K562 (cell line): ENCODE measurements around the gene KRTAP10-12. TPM values are rescaled to one million over a fixed set of nuclear protein-coding genes. Genes with fewer than 3 reads are reported as not detected.

Source experiments
- ATAC-seq: fragments of 200-7000 bp; cut with Tn5 transposase; 3 replicates; pipeline ENCODE4 v1.9.1; 2020; ENCODE audit warnings: moderate library complexity
- BruUV-seq: library from RNA; stranded (reverse); fragments of 400-500 nt; replicated peaks from 2 replicates; lab custom pipeline; 2021; lab: Mats Ljungman, UMichigan
- CTCF ChIA-PET: fragments of 300-600 bp; formaldehyde crosslinking; extraction: SDS; loops from one replicate; lab custom pipeline; 2021; ENCODE audit warnings: low intra/inter-chr PET ratio; lab: Yijun Ruan, JAX
- POLR2A ChIA-PET: fragments of 300-600, 350-650 bp; sonication (Branson Sonifier 250); formaldehyde crosslinking; extraction: SDS; loops from one replicate; lab custom pipeline; 2021; ENCODE audit warnings: antibody characterized with exemption, inconsistent platforms; lab: Yijun Ruan, JAX
- DNase-seq, 4 experiments: peaks; one replicate each; pipeline versions ENCODE4 v3.0.0 to v3.0.0-alpha.2; 2011 to 2018; ENCODE audit warnings: low spot score in 3 of 4, mixed read lengths in 3 of 4; ENCODE audit errors: extremely low read depth in 1 of 4
- FAIRE-seq: peaks from 2 replicates; lab custom pipeline; 2011; peaks lifted over from hg19 to GRCh38; lab: Jason Lieb, UNC
- H2AFZ ChIP-seq: 2 replicates; pipeline ENCODE4 v1.6.0; 2011; ENCODE audit warnings: low read depth, low read length, control low read depth, inconsistent platforms
- H3K27ac ChIP-seq: fragments of 200-600 bp; 3 replicates; pipeline ENCODE4 v1.8.0; 2011; ENCODE audit warnings: low read depth, mild to moderate bottlenecking, control low read depth, inconsistent platforms, low read length, moderate library complexity, mixed read lengths; ENCODE audit errors: extremely low read depth
- H3K27me3 ChIP-seq, 2 experiments: fragments of 300-600 bp in 1 of 2; 2 replicates in 1 of 2; 3 replicates in 1 of 2; pipeline versions ENCODE4 v1.6.0 to v1.8.0; 2011; ENCODE audit warnings: inconsistent platforms in 2 of 2, low read length in 2 of 2, mild to moderate bottlenecking in 1 of 2, mixed read lengths in 1 of 2, moderate library complexity in 1 of 2; ENCODE audit not compliant: control insufficient read depth in 2 of 2, insufficient read depth in 2 of 2
- H3K36me3 ChIP-seq: fragments of 300-600 bp; 3 replicates; pipeline ENCODE4 v1.8.0; 2011; ENCODE audit warnings: mild to moderate bottlenecking, low read length, inconsistent platforms; ENCODE audit not compliant: control insufficient read depth, insufficient read depth
- H3K4me1 ChIP-seq, 2 experiments: fragments of 200-600 bp in 1 of 2; replicated peaks in 1 of 2; 2 replicates in 1 of 2; 3 replicates in 1 of 2; pipeline versions ENCODE4 v1.5.1 to v1.8.0; 2011; ENCODE audit warnings: inconsistent platforms in 2 of 2, low read length in 2 of 2, mild to moderate bottlenecking in 1 of 2, mixed read lengths in 1 of 2, moderate library complexity in 1 of 2; ENCODE audit not compliant: control insufficient read depth in 2 of 2, insufficient read depth in 2 of 2
- H3K4me2 ChIP-seq: 2 replicates; pipeline ENCODE4 v1.6.1; 2011; ENCODE audit warnings: low read length, control low read depth, inconsistent platforms, mixed read lengths; ENCODE audit not compliant: insufficient read depth
- H3K4me3 ChIP-seq: fragments of 200-600 bp; sonication (generic), shearing (Covaris generic); 2 replicates; pipeline ENCODE4 v1.5.1; 2016; ENCODE audit warnings: control low read depth, inconsistent platforms
- H3K79me2 ChIP-seq: fragments of 200-600 bp; 3 replicates; pipeline ENCODE4 v1.8.0; 2011; ENCODE audit warnings: low read length, inconsistent platforms; ENCODE audit not compliant: control insufficient read depth, insufficient read depth
- H3K9ac ChIP-seq, 2 experiments: 2 replicates each; pipeline versions ENCODE4 v1.6.0 to v1.6.1; 2011; ENCODE audit warnings: low read depth in 2 of 2, low read length in 2 of 2, control low read depth in 1 of 2, inconsistent platforms in 1 of 2, mild to moderate bottlenecking in 1 of 2, mixed read lengths in 1 of 2; ENCODE audit not compliant: insufficient read depth in 1 of 2
- H3K9me1 ChIP-seq: one replicate; pipeline ENCODE4 v1.6.0; 2011; ENCODE audit warnings: inconsistent platforms, mild to moderate bottlenecking, low read length, moderate library complexity; ENCODE audit not compliant: control insufficient read depth, insufficient read depth
- H3K9me3 ChIP-seq: replicated peaks from 2 replicates; pipeline ENCODE4 v1.5.1; 2011; ENCODE audit warnings: low read depth, low read length, inconsistent platforms; ENCODE audit not compliant: control insufficient read depth, insufficient read depth
- H4K20me1 ChIP-seq: replicated peaks from 2 replicates; pipeline ENCODE4 v1.6.1; 2011; ENCODE audit warnings: low read length, inconsistent platforms, mixed read lengths; ENCODE audit not compliant: control insufficient read depth, insufficient read depth
- ASH1L ChIP-seq: fragments of 450-650 bp; IDR thresholded peaks from 2 replicates; pipeline ENCODE4 v1.6.1; 2018; ENCODE audit warnings: borderline replicate concordance, mild to moderate bottlenecking, low read depth; ENCODE audit not compliant: partially characterized antibody
- CBFA2T2 ChIP-seq: fragments of 450-650 bp; conservative IDR thresholded peaks from 2 replicates; pipeline ENCODE4 v1.6.1; 2017; ENCODE audit warnings: mild to moderate bottlenecking
- CBX2 ChIP-seq: fragments of 200-600 bp; sonication (generic); IDR thresholded peaks from one replicate; pipeline ENCODE4 v1.6.1; 2012; ENCODE audit warnings: mild to moderate bottlenecking, low read length, inconsistent platforms; ENCODE audit not compliant: insufficient read depth, poor library complexity, severe bottlenecking
- CEBPZ ChIP-seq: fragments of 150-350 bp; IDR thresholded peaks from 2 replicates; pipeline ENCODE4 v1.6.1; 2014; ENCODE audit warnings: low read depth, mild to moderate bottlenecking, low read length, borderline replicate concordance
- EWSR1 ChIP-seq: fragments of 450-650 bp; IDR thresholded peaks from 2 replicates; pipeline ENCODE4 v1.6.1; 2018; ENCODE audit warnings: borderline replicate concordance, mild to moderate bottlenecking, low read depth, moderate library complexity; ENCODE audit not compliant: partially characterized antibody
- HEY1 ChIP-seq: fragments of 250-450 bp; sonication (Bioruptor Pico); IDR thresholded peaks from 2 replicates; pipeline ENCODE4 v1.5.0; 2020; ENCODE audit warnings: mild to moderate bottlenecking, moderate library complexity, borderline replicate concordance
- PKNOX1 ChIP-seq: fragments of 450-650 bp; IDR thresholded peaks from 2 replicates; pipeline ENCODE4 v1.6.1; 2016
- PYGO2 ChIP-seq: fragments of 450-650 bp; IDR thresholded peaks from 2 replicates; pipeline ENCODE4 v1.6.1; 2016; ENCODE audit warnings: mild to moderate bottlenecking, missing genetic modification characterization, moderate library complexity, missing compliant biosample characterization
- SRSF9 ChIP-seq: fragments of 200-400 bp; formaldehyde crosslinking; IDR thresholded peaks from 2 replicates; pipeline ENCODE4 v1.6.1; 2017; ENCODE audit warnings: low read depth, low read length, borderline replicate concordance
- ZNF282 ChIP-seq: sonication (generic); formaldehyde crosslinking; IDR thresholded peaks from 2 replicates; pipeline ENCODE4 v1.8.1; 2023; ENCODE audit warnings: missing genetic modification reagents
- ZNF583 ChIP-seq: fragments of 250-450 bp; sonication (Bioruptor Pico); IDR thresholded peaks from 2 replicates; pipeline ENCODE4 v1.4.0; 2020
- WGBS: fragments of 100-300 bp; shearing (Covaris generic); methylation state at CpG from one replicate; pipeline ENCODE4 v1.1.6; 2016; ENCODE audit warnings: low coverage, mixed read lengths; ENCODE audit not compliant: insufficient coverage; ENCODE audit errors: missing lambda C conversion rate; 5-methylcytosine and 5-hydroxymethylcytosine counted together
- in situ Hi-C: fragments of 300-500 bp; cut with MboI; formaldehyde crosslinking; loops from 4 replicates; pipeline ENCODE4 v1.15.0; 2018; ENCODE audit warnings: inconsistent platforms, mixed read lengths
- intact Hi-C: fragments of 100-400 bp; cut with micrococcal nuclease; formaldehyde crosslinking; loops from 2 replicates; pipeline ENCODE4 v1.14.2; 2022
- polyA plus RNA-seq, 8 experiments: library from polyadenylated mRNA; depleted of rRNA in 4 of 8; stranded (reverse) in 5 of 8; unstranded in 3 of 8; fragments of >200 nt; fragmentation: Nextera tagmentation in 2 of 8; fragmentation: Illumina TruSeq in 1 of 8; extraction: Ambion mirVana in 2 of 8; extraction: Trizol in 1 of 8; gene quantifications; 2 replicates each; pipeline versions ENCODE4 v1.2.1 to v1.2.3, GENCODE V29; 2011 to 2014; ENCODE audit warnings: inconsistent platforms in 1 of 8, missing spikeins in 1 of 8
- total RNA-seq, 7 experiments: library from RNA; depleted of rRNA in 6 of 7; stranded (reverse); fragments of >200 nt in 6 of 7; fragmentation: Illumina TruSeq in 2 of 7; extraction: Trizol in 2 of 7; gene quantifications; 2 replicates each; pipeline versions ENCODE4 v1.2.1 to v1.2.3, GENCODE V29; 2011 to 2021; ENCODE audit warnings: low replicate concordance in 1 of 7
- TF ChIP-seq, protein P1 (sequence below): fragments of 450-650 bp; IDR thresholded peaks from 2 replicates; pipeline ENCODE4 v1.6.1; 2018; ENCODE audit not compliant: partially characterized antibody

Gene KRTAP10-12
- total and polyA plus RNA-seq, 9 of the 15 experiments (the other 6 are each of a cell fraction or from before 2014, with no cell fraction given): not detected

DNA sequence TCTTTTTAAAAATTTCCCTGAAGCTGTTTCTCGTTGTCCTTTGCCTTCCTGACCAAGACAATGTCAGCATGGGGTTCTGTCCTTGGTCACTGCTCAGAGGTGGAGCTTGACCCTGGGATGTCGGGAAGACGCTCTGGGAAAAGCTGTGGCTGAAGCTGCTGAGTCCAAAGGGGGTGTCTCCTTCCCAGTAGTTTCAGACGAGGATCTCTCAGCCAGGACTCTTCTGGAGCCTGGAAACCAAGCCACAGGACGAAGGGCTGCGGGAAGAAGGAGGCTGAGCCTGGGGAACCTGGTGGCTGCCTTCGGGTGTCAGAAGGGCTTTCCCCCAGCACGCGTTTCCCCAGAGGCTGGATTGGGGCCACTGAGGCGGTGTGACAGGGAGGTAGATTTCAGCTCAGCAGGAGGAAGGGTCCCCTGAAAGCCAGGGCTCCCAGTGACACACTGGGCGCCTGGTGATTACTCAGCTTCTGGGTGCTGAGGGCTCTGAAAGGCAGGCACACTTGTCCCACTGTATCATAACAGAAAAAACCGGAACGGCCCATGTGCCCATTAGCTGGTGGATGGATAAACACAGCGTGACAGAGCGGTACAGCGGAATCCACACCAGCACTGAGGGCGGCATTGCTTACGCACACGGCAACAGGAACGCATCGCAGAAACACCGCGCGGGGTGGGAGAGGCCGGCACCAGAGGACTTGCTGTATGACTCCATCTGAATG lies 10.0 kb upstream of the KRTAP10-12 start (continued):
- TF ChIP-seq CBX2: no peak
- TF ChIP-seq PKNOX1: no peak
- no peak for TF ChIP-seq ASH1L
- no peak for TF ChIP-seq ZNF282 (CRISPR knock-in tag)

GRCh38 chr21:44687671-44688070 lies 9.3 kb upstream of the KRTAP10-12 start:
- Histone ChIP-seq H3K79me2 (no peaks in the 10 kb centered on the region), H2AFZ (no peak overlapping the region), H3K36me3 (no peaks in the 10 kb centered on the region), H3K27ac (no peak overlapping the region), H3K4me3 (no peak overlapping the region), H3K9ac (no peak overlapping the region), H3K27me3 (peaks cover 20 to 48% of the 10 kb centered on the region in 2 experiments), H3K4me1 (no peaks in the 10 kb centered on the region; a peak in 1 of 5 replicates), H3K9me3 (no peaks in the 10 kb centered on the region), H4K20me1 (0 out of 2 replicates have a peak, but pooled peaks cover 4% of the 10 kb centered on the region), H3K9me1 (no peaks in the 10 kb centered on the region), H3K4me2 (no peak overlapping the region)
- 0% methylated on average over 11 of the region's 11 CpGs for WGBS
- ATAC-seq (no peak), FAIRE-seq (no peak), DNase-seq (no peak)
- in situ Hi-C loops: no loop called here
- ChIA-PET CTCF (no interaction called here), POLR2A (interaction anchor here (1.0 kb wide), 1 partner anchor 11 kb away, joined by 3 read pairs; no protein-coding TSS in a partner anchor)
- intact Hi-C loops: no loop called here
- BruUV-seq: no TSS peak
- TF ChIP-seq ZNF583 (CRISPR knock-in tag) (no peak), CEBPZ (no peak), SRSF9 (no peak), PYGO2 (tag) (no peak), EWSR1 (no peak), HEY1 (no peak), CBFA2T2 (no peak)
- TF ChIP-seq, protein P1, sequence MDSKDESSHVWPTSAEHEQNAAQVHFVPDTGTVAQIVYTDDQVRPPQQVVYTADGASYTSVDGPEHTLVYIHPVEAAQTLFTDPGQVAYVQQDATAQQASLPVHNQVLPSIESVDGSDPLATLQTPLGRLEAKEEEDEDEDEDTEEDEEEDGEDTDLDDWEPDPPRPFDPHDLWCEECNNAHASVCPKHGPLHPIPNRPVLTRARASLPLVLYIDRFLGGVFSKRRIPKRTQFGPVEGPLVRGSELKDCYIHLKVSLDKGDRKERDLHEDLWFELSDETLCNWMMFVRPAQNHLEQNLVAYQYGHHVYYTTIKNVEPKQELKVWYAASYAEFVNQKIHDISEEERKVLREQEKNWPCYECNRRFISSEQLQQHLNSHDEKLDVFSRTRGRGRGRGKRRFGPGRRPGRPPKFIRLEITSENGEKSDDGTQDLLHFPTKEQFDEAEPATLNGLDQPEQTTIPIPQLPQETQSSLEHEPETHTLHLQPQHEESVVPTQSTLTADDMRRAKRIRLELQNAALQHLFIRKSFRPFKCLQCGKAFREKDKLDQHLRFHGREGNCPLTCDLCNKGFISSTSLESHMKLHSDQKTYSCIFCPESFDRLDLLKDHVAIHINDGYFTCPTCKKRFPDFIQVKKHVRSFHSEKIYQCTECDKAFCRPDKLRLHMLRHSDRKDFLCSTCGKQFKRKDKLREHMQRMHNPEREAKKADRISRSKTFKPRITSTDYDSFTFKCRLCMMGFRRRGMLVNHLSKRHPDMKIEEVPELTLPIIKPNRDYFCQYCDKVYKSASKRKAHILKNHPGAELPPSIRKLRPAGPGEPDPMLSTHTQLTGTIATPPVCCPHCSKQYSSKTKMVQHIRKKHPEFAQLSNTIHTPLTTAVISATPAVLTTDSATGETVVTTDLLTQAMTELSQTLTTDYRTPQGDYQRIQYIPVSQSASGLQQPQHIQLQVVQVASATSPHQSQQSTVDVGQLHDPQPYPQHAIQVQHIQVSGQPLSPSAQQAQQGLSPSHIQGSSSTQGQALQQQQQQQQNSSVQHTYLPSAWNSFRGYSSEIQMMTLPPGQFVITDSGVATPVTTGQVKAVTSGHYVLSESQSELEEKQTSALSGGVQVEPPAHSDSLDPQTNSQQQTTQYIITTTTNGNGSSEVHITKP: no peak
